K562 (cell line): ENCODE data around the gene CDKN1C. TPM values are rescaled to one million over a fixed set of nuclear protein-coding genes. Genes with fewer than 3 reads are reported as not detected.

ENCODE experiments used
- DNMT1 ChIP-seq: fragments of 450-650 bp; IDR thresholded peaks from 2 replicates; pipeline ENCODE4 v1.6.1; 2016; ENCODE audit warnings: antibody characterized with exemption, mild to moderate bottlenecking
- FOXP1 ChIP-seq: sonication (generic); formaldehyde crosslinking; IDR thresholded peaks from 2 replicates; pipeline ENCODE4 v1.8.0; 2022; ENCODE audit warnings: mild to moderate bottlenecking, missing genetic modification reagents
- GATAD2A ChIP-seq: fragments of 450-650 bp; IDR thresholded peaks from 2 replicates; pipeline ENCODE4 v1.6.1; 2017
- KDM5B ChIP-seq: fragments of 200-600 bp; sonication (generic); IDR thresholded peaks from 2 replicates; pipeline ENCODE4 v1.6.1; 2012; ENCODE audit warnings: low read depth, mild to moderate bottlenecking, moderate library complexity, low read length, control low read depth, inconsistent platforms; ENCODE audit not compliant: insufficient replicate concordance
- NFYB ChIP-seq: IDR thresholded peaks from 2 replicates; pipeline ENCODE4 v1.6.1; 2011; ENCODE audit warnings: mild to moderate bottlenecking, moderate library complexity; ENCODE audit not compliant: insufficient read length; ENCODE audit errors: extremely low read depth
- POLR2H ChIP-seq: IDR thresholded peaks from 2 replicates; pipeline ENCODE4 v1.6.1; 2016; ENCODE audit warnings: missing genetic modification characterization, low read depth, mild to moderate bottlenecking, control low read depth, missing compliant biosample characterization, moderate library complexity
- ZKSCAN8 ChIP-seq: fragments of 200-800 bp; sonication (Bioruptor generic); IDR thresholded peaks from 2 replicates; pipeline ENCODE4 v1.6.1; 2016; ENCODE audit warnings: missing genetic modification characterization, missing compliant biosample characterization
- polyA plus RNA-seq, 8 experiments: library from polyadenylated mRNA; depleted of rRNA in 4 of 8; stranded (reverse) in 5 of 8; unstranded in 3 of 8; fragments of >200 nt; fragmentation: Nextera tagmentation in 2 of 8; fragmentation: Illumina TruSeq in 1 of 8; extraction: Ambion mirVana in 2 of 8; extraction: Trizol in 1 of 8; gene quantifications; 2 replicates each; pipeline versions ENCODE4 v1.2.1 to v1.2.3, GENCODE V29; 2011 to 2014; ENCODE audit warnings: inconsistent platforms in 1 of 8, missing spikeins in 1 of 8
- total RNA-seq, 7 experiments: library from RNA; depleted of rRNA in 6 of 7; stranded (reverse); fragments of >200 nt in 6 of 7; fragmentation: Illumina TruSeq in 2 of 7; extraction: Trizol in 2 of 7; gene quantifications; 2 replicates each; pipeline versions ENCODE4 v1.2.1 to v1.2.3, GENCODE V29; 2011 to 2021; ENCODE audit warnings: low replicate concordance in 1 of 7
- TF ChIP-seq, protein P1 (sequence below): fragments of 450-650 bp; IDR thresholded peaks from 2 replicates; pipeline ENCODE4 v1.6.1; 2016; ENCODE audit warnings: mild to moderate bottlenecking, moderate library complexity
- TF ChIP-seq, protein P2 (sequence below): fragments of 450-650 bp; IDR thresholded peaks from 2 replicates; pipeline ENCODE4 v1.6.1; 2016; ENCODE audit warnings: borderline replicate concordance
- TF ChIP-seq, protein P3 (sequence below): fragments of 250-450 bp; sonication (Bioruptor Pico); IDR thresholded peaks from 2 replicates; pipeline ENCODE4 v1.4.0; 2020; ENCODE audit warnings: mild to moderate bottlenecking, moderate library complexity, borderline replicate concordance

Gene CDKN1C
- total and polyA plus RNA-seq, 9 of the 15 experiments (the other 6 are each of a cell fraction or from before 2014, with no cell fraction given), result 2.8 to 21.1 (median 9.3) TPM

DNA sequence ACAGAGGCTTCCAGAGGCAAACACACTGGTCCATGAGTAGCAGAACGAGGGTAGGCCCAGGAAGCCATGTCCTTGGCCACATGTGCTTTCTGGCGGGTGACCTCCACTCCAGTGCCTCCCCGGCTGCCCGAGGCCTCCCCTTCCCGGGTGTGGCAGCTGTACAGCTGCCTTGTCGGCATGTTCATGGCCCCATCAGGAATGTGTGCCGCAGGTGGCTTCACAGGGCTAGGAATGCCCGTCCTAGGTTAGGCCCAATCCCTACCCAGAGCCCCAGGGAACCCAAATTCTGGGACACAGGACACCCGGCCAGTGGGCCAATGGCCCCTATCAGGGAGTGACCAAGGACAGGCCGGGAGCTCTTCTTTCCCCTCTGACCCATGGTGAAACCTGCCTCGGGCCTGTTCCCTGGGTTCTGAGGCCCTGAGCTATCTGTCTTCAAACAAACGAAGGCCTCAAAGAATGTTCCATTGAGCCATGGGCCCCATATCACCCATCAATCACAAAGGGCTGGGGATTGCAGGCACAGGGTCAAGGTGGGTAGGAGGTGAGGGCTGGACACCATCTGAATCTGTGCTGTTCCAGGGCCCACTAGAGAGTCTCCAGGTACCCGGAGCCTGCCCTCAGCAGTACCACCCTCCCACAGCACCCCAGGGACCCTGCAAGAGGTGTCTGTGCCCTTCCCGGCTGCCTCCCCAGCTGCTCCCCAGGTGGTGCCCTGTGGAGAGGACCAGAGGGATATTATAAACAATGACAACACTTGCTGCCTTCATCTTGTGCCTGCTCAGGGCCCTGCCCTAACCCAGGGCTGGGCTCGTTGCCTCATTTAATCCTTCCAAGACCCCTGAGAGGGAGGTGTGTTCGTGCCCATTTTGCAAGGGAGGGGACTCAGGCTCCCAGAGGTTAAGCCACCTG is 4.0 kb upstream of the CDKN1C start (continued):
- TF ChIP-seq, protein P1, sequence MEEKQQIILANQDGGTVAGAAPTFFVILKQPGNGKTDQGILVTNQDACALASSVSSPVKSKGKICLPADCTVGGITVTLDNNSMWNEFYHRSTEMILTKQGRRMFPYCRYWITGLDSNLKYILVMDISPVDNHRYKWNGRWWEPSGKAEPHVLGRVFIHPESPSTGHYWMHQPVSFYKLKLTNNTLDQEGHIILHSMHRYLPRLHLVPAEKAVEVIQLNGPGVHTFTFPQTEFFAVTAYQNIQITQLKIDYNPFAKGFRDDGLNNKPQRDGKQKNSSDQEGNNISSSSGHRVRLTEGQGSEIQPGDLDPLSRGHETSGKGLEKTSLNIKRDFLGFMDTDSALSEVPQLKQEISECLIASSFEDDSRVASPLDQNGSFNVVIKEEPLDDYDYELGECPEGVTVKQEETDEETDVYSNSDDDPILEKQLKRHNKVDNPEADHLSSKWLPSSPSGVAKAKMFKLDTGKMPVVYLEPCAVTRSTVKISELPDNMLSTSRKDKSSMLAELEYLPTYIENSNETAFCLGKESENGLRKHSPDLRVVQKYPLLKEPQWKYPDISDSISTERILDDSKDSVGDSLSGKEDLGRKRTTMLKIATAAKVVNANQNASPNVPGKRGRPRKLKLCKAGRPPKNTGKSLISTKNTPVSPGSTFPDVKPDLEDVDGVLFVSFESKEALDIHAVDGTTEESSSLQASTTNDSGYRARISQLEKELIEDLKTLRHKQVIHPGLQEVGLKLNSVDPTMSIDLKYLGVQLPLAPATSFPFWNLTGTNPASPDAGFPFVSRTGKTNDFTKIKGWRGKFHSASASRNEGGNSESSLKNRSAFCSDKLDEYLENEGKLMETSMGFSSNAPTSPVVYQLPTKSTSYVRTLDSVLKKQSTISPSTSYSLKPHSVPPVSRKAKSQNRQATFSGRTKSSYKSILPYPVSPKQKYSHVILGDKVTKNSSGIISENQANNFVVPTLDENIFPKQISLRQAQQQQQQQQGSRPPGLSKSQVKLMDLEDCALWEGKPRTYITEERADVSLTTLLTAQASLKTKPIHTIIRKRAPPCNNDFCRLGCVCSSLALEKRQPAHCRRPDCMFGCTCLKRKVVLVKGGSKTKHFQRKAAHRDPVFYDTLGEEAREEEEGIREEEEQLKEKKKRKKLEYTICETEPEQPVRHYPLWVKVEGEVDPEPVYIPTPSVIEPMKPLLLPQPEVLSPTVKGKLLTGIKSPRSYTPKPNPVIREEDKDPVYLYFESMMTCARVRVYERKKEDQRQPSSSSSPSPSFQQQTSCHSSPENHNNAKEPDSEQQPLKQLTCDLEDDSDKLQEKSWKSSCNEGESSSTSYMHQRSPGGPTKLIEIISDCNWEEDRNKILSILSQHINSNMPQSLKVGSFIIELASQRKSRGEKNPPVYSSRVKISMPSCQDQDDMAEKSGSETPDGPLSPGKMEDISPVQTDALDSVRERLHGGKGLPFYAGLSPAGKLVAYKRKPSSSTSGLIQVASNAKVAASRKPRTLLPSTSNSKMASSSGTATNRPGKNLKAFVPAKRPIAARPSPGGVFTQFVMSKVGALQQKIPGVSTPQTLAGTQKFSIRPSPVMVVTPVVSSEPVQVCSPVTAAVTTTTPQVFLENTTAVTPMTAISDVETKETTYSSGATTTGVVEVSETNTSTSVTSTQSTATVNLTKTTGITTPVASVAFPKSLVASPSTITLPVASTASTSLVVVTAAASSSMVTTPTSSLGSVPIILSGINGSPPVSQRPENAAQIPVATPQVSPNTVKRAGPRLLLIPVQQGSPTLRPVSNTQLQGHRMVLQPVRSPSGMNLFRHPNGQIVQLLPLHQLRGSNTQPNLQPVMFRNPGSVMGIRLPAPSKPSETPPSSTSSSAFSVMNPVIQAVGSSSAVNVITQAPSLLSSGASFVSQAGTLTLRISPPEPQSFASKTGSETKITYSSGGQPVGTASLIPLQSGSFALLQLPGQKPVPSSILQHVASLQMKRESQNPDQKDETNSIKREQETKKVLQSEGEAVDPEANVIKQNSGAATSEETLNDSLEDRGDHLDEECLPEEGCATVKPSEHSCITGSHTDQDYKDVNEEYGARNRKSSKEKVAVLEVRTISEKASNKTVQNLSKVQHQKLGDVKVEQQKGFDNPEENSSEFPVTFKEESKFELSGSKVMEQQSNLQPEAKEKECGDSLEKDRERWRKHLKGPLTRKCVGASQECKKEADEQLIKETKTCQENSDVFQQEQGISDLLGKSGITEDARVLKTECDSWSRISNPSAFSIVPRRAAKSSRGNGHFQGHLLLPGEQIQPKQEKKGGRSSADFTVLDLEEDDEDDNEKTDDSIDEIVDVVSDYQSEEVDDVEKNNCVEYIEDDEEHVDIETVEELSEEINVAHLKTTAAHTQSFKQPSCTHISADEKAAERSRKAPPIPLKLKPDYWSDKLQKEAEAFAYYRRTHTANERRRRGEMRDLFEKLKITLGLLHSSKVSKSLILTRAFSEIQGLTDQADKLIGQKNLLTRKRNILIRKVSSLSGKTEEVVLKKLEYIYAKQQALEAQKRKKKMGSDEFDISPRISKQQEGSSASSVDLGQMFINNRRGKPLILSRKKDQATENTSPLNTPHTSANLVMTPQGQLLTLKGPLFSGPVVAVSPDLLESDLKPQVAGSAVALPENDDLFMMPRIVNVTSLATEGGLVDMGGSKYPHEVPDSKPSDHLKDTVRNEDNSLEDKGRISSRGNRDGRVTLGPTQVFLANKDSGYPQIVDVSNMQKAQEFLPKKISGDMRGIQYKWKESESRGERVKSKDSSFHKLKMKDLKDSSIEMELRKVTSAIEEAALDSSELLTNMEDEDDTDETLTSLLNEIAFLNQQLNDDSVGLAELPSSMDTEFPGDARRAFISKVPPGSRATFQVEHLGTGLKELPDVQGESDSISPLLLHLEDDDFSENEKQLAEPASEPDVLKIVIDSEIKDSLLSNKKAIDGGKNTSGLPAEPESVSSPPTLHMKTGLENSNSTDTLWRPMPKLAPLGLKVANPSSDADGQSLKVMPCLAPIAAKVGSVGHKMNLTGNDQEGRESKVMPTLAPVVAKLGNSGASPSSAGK, result peak; percentile 44; the same call in 1 of the 2 replicates
- TF ChIP-seq FOXP1 (CRISPR knock-in tag) (no peak), DNMT1 (no peak), NFYB (no peak), ZKSCAN8 (CRISPR knock-in tag) (no peak), POLR2H (no peak), GATAD2A (no peak), KDM5B (no peak)
- TF ChIP-seq, protein P2, sequence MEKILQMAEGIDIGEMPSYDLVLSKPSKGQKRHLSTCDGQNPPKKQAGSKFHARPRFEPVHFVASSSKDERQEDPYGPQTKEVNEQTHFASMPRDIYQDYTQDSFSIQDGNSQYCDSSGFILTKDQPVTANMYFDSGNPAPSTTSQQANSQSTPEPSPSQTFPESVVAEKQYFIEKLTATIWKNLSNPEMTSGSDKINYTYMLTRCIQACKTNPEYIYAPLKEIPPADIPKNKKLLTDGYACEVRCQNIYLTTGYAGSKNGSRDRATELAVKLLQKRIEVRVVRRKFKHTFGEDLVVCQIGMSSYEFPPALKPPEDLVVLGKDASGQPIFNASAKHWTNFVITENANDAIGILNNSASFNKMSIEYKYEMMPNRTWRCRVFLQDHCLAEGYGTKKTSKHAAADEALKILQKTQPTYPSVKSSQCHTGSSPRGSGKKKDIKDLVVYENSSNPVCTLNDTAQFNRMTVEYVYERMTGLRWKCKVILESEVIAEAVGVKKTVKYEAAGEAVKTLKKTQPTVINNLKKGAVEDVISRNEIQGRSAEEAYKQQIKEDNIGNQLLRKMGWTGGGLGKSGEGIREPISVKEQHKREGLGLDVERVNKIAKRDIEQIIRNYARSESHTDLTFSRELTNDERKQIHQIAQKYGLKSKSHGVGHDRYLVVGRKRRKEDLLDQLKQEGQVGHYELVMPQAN, result no peak
- TF ChIP-seq, protein P3, sequence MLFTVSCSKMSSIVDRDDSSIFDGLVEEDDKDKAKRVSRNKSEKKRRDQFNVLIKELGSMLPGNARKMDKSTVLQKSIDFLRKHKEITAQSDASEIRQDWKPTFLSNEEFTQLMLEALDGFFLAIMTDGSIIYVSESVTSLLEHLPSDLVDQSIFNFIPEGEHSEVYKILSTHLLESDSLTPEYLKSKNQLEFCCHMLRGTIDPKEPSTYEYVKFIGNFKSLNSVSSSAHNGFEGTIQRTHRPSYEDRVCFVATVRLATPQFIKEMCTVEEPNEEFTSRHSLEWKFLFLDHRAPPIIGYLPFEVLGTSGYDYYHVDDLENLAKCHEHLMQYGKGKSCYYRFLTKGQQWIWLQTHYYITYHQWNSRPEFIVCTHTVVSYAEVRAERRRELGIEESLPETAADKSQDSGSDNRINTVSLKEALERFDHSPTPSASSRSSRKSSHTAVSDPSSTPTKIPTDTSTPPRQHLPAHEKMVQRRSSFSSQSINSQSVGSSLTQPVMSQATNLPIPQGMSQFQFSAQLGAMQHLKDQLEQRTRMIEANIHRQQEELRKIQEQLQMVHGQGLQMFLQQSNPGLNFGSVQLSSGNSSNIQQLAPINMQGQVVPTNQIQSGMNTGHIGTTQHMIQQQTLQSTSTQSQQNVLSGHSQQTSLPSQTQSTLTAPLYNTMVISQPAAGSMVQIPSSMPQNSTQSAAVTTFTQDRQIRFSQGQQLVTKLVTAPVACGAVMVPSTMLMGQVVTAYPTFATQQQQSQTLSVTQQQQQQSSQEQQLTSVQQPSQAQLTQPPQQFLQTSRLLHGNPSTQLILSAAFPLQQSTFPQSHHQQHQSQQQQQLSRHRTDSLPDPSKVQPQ (CRISPR knock-in tag), result no peak
